GM19397 (cell line): Measurements from ENCODE around the gene ORAI2.
A peak's percentile ranks its signal among the peaks of the same experiment; 100 is the strongest.
"Not testable (repeated sequence)": the region's sequence is repeated elsewhere in the genome, so short reads cannot be mapped to it uniquely, and the experiment has no call there.

Source experiments
- ATAC-seq: cut with Tn5 transposase; IDR thresholded peaks from one replicate; pipeline ENCODE4 v1.9.1; 2021; ENCODE audit warnings: mild to moderate bottlenecking, moderate library complexity; ENCODE audit not compliant: unreplicated experiment

ORAI2 gene

GRCh38 chr7:102445674-102446071 is 12.3 kb downstream of the ORAI2 start:
- no peak for ATAC-seq

GRCh38 chr7:102446387-102447156 is 13.2 kb downstream of the ORAI2 start:
- no peak for ATAC-seq

- ATAC-seq: no peak
Measured at GRCh38 chr7:102447311-102447710, 13.9 kb downstream of the ORAI2 start.

- ATAC-seq: no peak
Measured at GRCh38 chr7:102449136-102449535, 15.8 kb downstream of the ORAI2 start.

GRCh38 chr7:102450242-102450641 is 16.9 kb downstream of the ORAI2 start:
- ATAC-seq: no peak

- ATAC-seq: no peak
Measured at GRCh38 chr7:102451371-102452054, 18.1 kb downstream of the ORAI2 start.

GRCh38 chr7:102452451-102452850 is 19.1 kb downstream of the ORAI2 start:
- no peak for ATAC-seq

GRCh38 chr7:102453319-102453718 is 19.9 kb downstream of the ORAI2 start:
- no peak for ATAC-seq

- ATAC-seq: no peak
Measured at GRCh38 chr7:102454468-102454867, 21.1 kb downstream of the ORAI2 start.

GRCh38 chr7:102454932-102455331 is 21.6 kb downstream of the ORAI2 start:
- not testable (repeated sequence) for ATAC-seq

- no peak for ATAC-seq
Measured at GRCh38 chr7:102455596-102455995, 22.2 kb downstream of the ORAI2 start.

GRCh38 chr7:102456327-102456726 is 23.0 kb downstream of the ORAI2 start:
- ATAC-seq: no peak

GRCh38 chr7:102457352-102457924 is 24.1 kb downstream of the ORAI2 start:
- ATAC-seq: no peak

- ATAC-seq: no peak
Measured at GRCh38 chr7:102459221-102459844, 26.0 kb downstream of the ORAI2 start.

GRCh38 chr7:102460467-102460866 is 27.1 kb downstream of the ORAI2 start:
- no peak for ATAC-seq

- no peak for ATAC-seq
Measured at GRCh38 chr7:102463841-102464576, 30.6 kb downstream of the ORAI2 start.

- ATAC-seq: peak; percentile 90
Measured at GRCh38 chr7:102464577-102465280, 31.4 kb downstream of the ORAI2 start, which contains the start of the genes ALKBH4 and LRWD1. ALKBH4 (minus strand) TSS chr7:102464863; CDS start chr7:102464836, 27 bp downstream. LRWD1 (plus strand) TSS chr7:102464984; CDS start chr7:102465081, 97 bp downstream.

- no peak for ATAC-seq
Measured at GRCh38 chr7:102466097-102466496, 32.7 kb downstream of the ORAI2 start.

GRCh38 chr7:102467581-102468477 is 34.5 kb downstream of the ORAI2 start:
- no peak for ATAC-seq
